ENCODE data around the gene NDUFS6. TPM values are rescaled to one million over a fixed set of nuclear protein-coding genes. Genes with fewer than 3 reads are reported as not detected.

Gene NDUFS6
- total RNA-seq, 1 donor from 2014 or later, result 31.0 TPM

- no peak for TF ChIP-seq CTCF (IDR thresholded peaks at IDR 0.05; ENCODE audit: unreplicated experiment)
- Mint-ChIP-seq H3K27ac (ENCODE audit: unreplicated experiment) (no peak overlapping the region), H3K9me3 (ENCODE audit: unreplicated experiment) (no peaks in the 10 kb centered on the region), H3K4me3 (ENCODE audit: unreplicated experiment) (no peak overlapping the region), H3K27me3 (ENCODE audit: unreplicated experiment) (peaks cover 2% of the 10 kb centered on the region), H3K36me3 (ENCODE audit: low read depth, unreplicated experiment) (no peaks in the 10 kb centered on the region), H3K4me1 (ENCODE audit: unreplicated experiment) (no peaks in the 10 kb centered on the region)
- DNase-seq (ENCODE audit: low spot score), result no peak
Measured at GRCh38 chr5:1781726-1782384, 19.4 kb upstream of the NDUFS6 start.

GRCh38 chr5:1782385-1783215, 18.6 kb upstream of the NDUFS6 start:
- no peak for DNase-seq (ENCODE audit: low spot score)
- no peak for TF ChIP-seq CTCF (IDR thresholded peaks at IDR 0.05; ENCODE audit: unreplicated experiment)
- H3K27ac Mint-ChIP-seq (ENCODE audit: unreplicated experiment), result no peak overlapping the region
- H3K27me3 Mint-ChIP-seq (ENCODE audit: unreplicated experiment), result peaks cover 2% of the 10 kb centered on the region
- no peak overlapping the region for H3K4me3 Mint-ChIP-seq (ENCODE audit: unreplicated experiment)
- no peaks in the 10 kb centered on the region for H3K4me1 Mint-ChIP-seq (ENCODE audit: unreplicated experiment)
- H3K36me3 Mint-ChIP-seq (ENCODE audit: low read depth, unreplicated experiment), result no peaks in the 10 kb centered on the region
- H3K9me3 Mint-ChIP-seq (ENCODE audit: unreplicated experiment), result no peaks in the 10 kb centered on the region

GRCh38 chr5:1783216-1783554, 18.0 kb upstream of the NDUFS6 start:
- Mint-ChIP-seq H3K27ac (ENCODE audit: unreplicated experiment) (no peak overlapping the region), H3K4me1 (ENCODE audit: unreplicated experiment) (no peaks in the 10 kb centered on the region), H3K27me3 (ENCODE audit: unreplicated experiment) (peaks cover 2% of the 10 kb centered on the region), H3K9me3 (ENCODE audit: unreplicated experiment) (no peaks in the 10 kb centered on the region), H3K4me3 (ENCODE audit: unreplicated experiment) (no peak overlapping the region), H3K36me3 (ENCODE audit: low read depth, unreplicated experiment) (no peaks in the 10 kb centered on the region)
- TF ChIP-seq CTCF (IDR thresholded peaks at IDR 0.05; ENCODE audit: unreplicated experiment), result no peak
- DNase-seq (ENCODE audit: low spot score), result no peak

- Mint-ChIP-seq H3K9me3 (ENCODE audit: unreplicated experiment) (no peaks in the 10 kb centered on the region), H3K27me3 (ENCODE audit: unreplicated experiment) (peaks cover 2% of the 10 kb centered on the region), H3K4me3 (ENCODE audit: unreplicated experiment) (no peak overlapping the region), H3K27ac (ENCODE audit: unreplicated experiment) (no peak overlapping the region), H3K36me3 (ENCODE audit: low read depth, unreplicated experiment) (no peaks in the 10 kb centered on the region), H3K4me1 (ENCODE audit: unreplicated experiment) (peaks cover 1% of the 10 kb centered on the region)
- DNase-seq (ENCODE audit: low spot score), result no peak
- TF ChIP-seq CTCF (IDR thresholded peaks at IDR 0.05; ENCODE audit: unreplicated experiment), result no peak
Measured at GRCh38 chr5:1784197-1785050, 16.8 kb upstream of the NDUFS6 start.

Measured in endothelial cell (in vitro differentiated cells).